Breast epithelium (tissue), 3 donors: ENCODE results near the gene CACNA1E.

Experiments
- CTCF ChIP-seq, 3 donors: fragments of 450-650 bp; IDR thresholded peaks; one replicate each; pipeline ENCODE4 v1.5.1; 2016 to 2017; ENCODE audit warnings: antibody characterized with exemption in 3 of 3, mild to moderate bottlenecking in 3 of 3, moderate library complexity in 3 of 3
- POLR2A ChIP-seq: fragments of 450-650 bp; IDR thresholded peaks from one replicate; pipeline ENCODE4 v1.6.1; 2016; ENCODE audit warnings: antibody characterized with exemption, mild to moderate bottlenecking, moderate library complexity
- POLR2AphosphoS5 ChIP-seq, 3 donors: sonication (generic); formaldehyde crosslinking; IDR thresholded peaks; one replicate each; pipeline ENCODE4 v1.6.1; 2017; ENCODE audit warnings: antibody characterized with exemption in 3 of 3

- TF ChIP-seq POLR2A, result no peak
- TF ChIP-seq CTCF (IDR thresholded peaks at IDR 0.05), result no peak
- no peak for TF ChIP-seq POLR2AphosphoS5 (IDR thresholded peaks at IDR 0.05)
Measured at GRCh38 chr1:181737056-181737455, 253.7 kb downstream of the CACNA1E start.
